Stomach (tissue), 9 donors: ENCODE measurements around the gene IER5. TPM values are rescaled to one million over a fixed set of nuclear protein-coding genes. Genes with fewer than 3 reads are reported as not detected.

Source experiments
- DNase-seq, 2 donors: peaks; one replicate each; pipeline versions ENCODE4 v3.0.0 to v3.0.0-alpha.2; 2013 to 2019
- H3K27ac ChIP-seq, 5 donors: fragments of 200-600 bp in 4 of 5; sonication (generic) in 4 of 5; one replicate each; pipeline ENCODE4 v1.5.1; 2013 to 2019; ENCODE audit warnings: mild to moderate bottlenecking in 1 of 5, moderate library complexity in 1 of 5
- H3K27me3 ChIP-seq, 3 donors: fragments of 200-600 bp; sonication (generic); one replicate each; pipeline ENCODE4 v1.5.1; 2017 to 2019; ENCODE audit warnings: mixed run types in 1 of 3
- H3K36me3 ChIP-seq, 4 donors: fragments of 200-600 bp; sonication (generic); 1 replicate in 3 of 4; 2 replicates in 1 of 4; pipeline ENCODE4 v1.5.1; 2016 to 2019
- H3K4me1 ChIP-seq, 4 donors: fragments of 200-600 bp; sonication (generic); one replicate each; pipeline ENCODE4 v1.5.1; 2016 to 2019
- H3K4me3 ChIP-seq, 4 donors: fragments of 200-600 bp; sonication (generic) in 3 of 4; one replicate each; pipeline ENCODE4 v1.5.1; 2016 to 2019; ENCODE audit warnings: mild to moderate bottlenecking in 1 of 4
- H3K9me3 ChIP-seq, 4 donors: fragments of 200-600 bp; sonication (generic); one replicate each; pipeline ENCODE4 v1.5.1; 2016 to 2019
- EP300 ChIP-seq: sonication (generic); formaldehyde crosslinking; IDR thresholded peaks from one replicate; pipeline ENCODE4 v1.6.1; 2017; ENCODE audit warnings: antibody characterized with exemption
- POLR2A ChIP-seq, 4 donors: fragments of 450-650 bp; IDR thresholded peaks; one replicate each; pipeline ENCODE4 v1.6.1; 2016; ENCODE audit warnings: antibody characterized with exemption in 4 of 4, control low read depth in 2 of 4, mild to moderate bottlenecking in 1 of 4, moderate library complexity in 1 of 4
- POLR2AphosphoS5 ChIP-seq, 3 donors: sonication (generic); formaldehyde crosslinking; IDR thresholded peaks; one replicate each; pipeline ENCODE4 v1.6.1; 2016; ENCODE audit warnings: antibody characterized with exemption in 3 of 3
- WGBS, 5 donors: extraction: QIAGEN DNeasy Blood & Tissue Kit in 3 of 5; methylation state at CpG; one replicate each; pipeline versions ENCODE4 v1.1.5 to v1.1.7; 2013 to 2018; 5-methylcytosine and 5-hydroxymethylcytosine counted together
- intact Hi-C: fragments of 100-400 bp; cut with DNase I; formaldehyde crosslinking; loops from one replicate; pipeline ENCODE4 v1.15.1; 2023; ENCODE audit warnings: low total_unique reads
- polyA plus RNA-seq, 3 donors: library from polyadenylated mRNA; stranded (reverse); fragments of 200-250 nt; gene quantifications; one replicate each; pipeline ENCODE4 v1.2.3, GENCODE V29; 2013
- total RNA-seq, 5 donors: library from RNA; depleted of rRNA; stranded (reverse); fragments of >200 nt; gene quantifications; one replicate each; pipeline versions ENCODE4 v1.1.0 to v1.2.3, GENCODE V29; 2014 to 2016
- TF ChIP-seq, protein P1 (sequence below), 7 experiments: fragments of 450-650 bp in 4 of 7; fragments of 200-600 bp in 3 of 7; sonication (generic) in 3 of 7; IDR thresholded peaks; one replicate each; pipeline ENCODE4 v1.5.1; 2016 to 2019; ENCODE audit warnings: antibody characterized with exemption in 7 of 7, control low read depth in 2 of 7, mild to moderate bottlenecking in 1 of 7
- donor health status: healthy with polysubstance abuse.
- donor health status: Bipolar disorder and iron deficiency.
- donor health status: healthy.

IER5 gene
- total and polyA plus RNA-seq, 8 donors: 1.2 to 33.3 (median 10.2) TPM

DNA sequence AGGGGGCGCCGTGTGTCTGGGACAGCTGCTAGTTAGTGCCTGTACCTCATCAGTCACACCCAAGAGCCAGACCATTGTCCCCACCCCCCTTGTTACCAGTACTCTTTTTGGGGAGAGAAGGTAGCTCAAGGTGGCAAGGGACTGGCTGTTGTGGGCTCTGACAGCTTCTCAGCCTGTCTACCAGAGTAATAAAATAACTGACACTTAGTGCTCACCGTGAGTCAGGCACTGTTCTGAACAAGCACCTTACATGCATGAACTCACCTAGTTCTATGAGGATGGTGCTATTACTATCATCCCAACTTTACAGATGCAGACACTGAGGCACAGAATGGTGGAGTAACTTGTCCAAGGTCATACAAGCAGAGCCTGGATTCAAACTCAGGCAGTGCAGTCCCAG is 34.7 kb downstream of the IER5 start:
- H3K4me1 ChIP-seq: peaks cover 0 to 15% (median 4%) of the 10 kb centered on the region in 4 donors
- WGBS, 5 donors: 89 to 100% (median 91%) methylated on average over 3 of the region's 3 CpGs
- no peak overlapping the region for H3K27ac ChIP-seq
- intact Hi-C loops: no loop called here
- no peak overlapping the region for H3K4me3 ChIP-seq
- TF ChIP-seq EP300 (no peak), POLR2AphosphoS5 (IDR thresholded peaks at IDR 0.05) (no peak), POLR2A (IDR thresholded peaks at IDR 0.05) (no peak)
- TF ChIP-seq, protein P1, sequence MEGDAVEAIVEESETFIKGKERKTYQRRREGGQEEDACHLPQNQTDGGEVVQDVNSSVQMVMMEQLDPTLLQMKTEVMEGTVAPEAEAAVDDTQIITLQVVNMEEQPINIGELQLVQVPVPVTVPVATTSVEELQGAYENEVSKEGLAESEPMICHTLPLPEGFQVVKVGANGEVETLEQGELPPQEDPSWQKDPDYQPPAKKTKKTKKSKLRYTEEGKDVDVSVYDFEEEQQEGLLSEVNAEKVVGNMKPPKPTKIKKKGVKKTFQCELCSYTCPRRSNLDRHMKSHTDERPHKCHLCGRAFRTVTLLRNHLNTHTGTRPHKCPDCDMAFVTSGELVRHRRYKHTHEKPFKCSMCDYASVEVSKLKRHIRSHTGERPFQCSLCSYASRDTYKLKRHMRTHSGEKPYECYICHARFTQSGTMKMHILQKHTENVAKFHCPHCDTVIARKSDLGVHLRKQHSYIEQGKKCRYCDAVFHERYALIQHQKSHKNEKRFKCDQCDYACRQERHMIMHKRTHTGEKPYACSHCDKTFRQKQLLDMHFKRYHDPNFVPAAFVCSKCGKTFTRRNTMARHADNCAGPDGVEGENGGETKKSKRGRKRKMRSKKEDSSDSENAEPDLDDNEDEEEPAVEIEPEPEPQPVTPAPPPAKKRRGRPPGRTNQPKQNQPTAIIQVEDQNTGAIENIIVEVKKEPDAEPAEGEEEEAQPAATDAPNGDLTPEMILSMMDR (IDR thresholded peaks at IDR 0.05): no peak
- DNase-seq: no peak
- no peaks in the 10 kb centered on the region for H3K9me3 ChIP-seq
- no peaks in the 10 kb centered on the region for H3K27me3 ChIP-seq
- no peaks in the 10 kb centered on the region for H3K36me3 ChIP-seq

DNA sequence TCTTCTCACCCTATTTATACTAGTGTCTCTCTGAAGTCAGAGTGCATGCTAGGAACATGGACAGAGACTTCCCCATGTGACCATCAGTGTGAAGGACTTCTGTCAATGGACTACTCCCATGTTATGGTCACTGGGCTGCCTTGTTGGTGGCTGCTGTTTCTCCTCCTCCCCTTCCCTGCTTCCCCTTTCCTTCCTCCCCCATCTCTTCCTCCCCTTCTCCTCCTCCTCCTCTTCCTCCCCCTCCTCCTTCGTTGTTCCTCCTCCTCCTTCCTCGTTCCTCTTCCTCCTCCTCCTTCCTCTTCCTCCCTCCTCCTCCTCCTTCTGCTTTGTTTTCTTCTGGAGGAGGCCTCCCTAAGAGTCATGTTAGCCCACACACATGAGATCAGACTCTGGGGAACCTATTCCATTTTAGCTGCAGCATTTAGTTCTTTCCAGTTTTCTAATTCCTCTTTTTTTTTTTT is 35.8 kb downstream of the IER5 start:
- no peak for TF ChIP-seq POLR2AphosphoS5 (IDR thresholded peaks at IDR 0.05)
- H3K36me3 ChIP-seq: no peaks in the 10 kb centered on the region
- H3K9me3 ChIP-seq: no peaks in the 10 kb centered on the region
- no peaks in the 10 kb centered on the region for H3K27me3 ChIP-seq
- intact Hi-C loops: no loop called here
- H3K27ac ChIP-seq: no peak overlapping the region
- 9 to 51% (median 16%) methylated on average over 2 of the region's 2 CpGs; no CpG with 5 or more reads in 1 of the 5 donors for WGBS, 5 donors
- H3K4me1 ChIP-seq: peaks cover 6 to 26% (median 6%) of the 10 kb centered on the region in 4 donors
- no peak for DNase-seq
- no peak overlapping the region for H3K4me3 ChIP-seq

DNA sequence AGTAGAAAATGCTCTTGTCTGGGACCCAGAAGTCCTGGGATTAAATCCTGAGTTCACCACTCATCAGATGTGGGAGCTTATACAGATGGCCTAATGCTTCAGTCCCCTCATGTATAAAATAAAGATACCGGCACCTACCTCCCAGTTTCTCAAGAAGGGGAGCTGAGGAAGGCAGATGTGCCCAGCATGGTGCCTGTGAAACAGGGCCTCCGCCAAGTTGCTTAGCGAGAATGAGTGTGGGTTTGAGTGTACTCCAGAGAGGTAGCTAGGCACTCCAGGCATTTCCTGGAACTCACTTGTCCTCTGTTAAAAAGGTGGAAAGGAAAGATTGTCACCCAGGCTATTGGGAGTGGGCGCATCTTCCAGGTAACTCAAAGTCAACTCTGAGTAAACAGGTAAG is 37.8 kb downstream of the IER5 start:
- no peak for DNase-seq

DNA sequence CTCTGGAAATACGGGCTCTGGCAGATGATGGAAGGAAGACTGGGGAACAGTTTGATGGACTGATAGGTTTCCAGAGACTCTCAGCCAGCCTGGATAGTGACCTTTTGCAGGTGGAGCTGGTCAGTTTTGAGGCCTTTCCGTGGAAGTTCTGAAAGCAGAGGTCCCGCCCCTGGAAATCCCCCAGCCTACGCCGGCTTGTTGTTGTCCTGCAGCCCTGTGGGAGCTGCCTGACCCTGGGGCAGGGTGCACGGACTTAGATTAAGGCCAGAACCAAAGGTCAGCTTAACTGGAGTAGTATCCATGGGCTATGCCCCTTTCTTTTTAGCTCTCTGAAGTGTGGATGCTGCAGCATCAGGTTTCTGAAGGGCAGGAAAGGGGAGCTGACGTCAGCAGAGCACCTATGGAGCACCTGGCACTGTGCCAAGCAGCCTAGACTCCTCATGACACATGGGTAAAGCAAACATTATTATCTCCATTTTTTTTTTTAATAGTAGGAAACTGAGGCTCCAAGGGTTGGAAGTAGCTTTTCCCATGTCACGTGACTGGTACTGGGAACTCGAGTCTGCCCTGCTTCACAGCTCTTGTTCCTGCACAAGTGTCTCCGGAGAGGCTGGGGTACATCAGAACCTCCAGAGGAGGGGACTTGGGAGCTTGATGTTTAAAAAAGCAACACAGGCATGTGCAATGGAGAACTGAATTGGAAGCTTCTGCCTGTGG is 38.5 kb downstream of the IER5 start:
- H3K4me1 ChIP-seq: peaks cover 6 to 40% (median 9%) of the 10 kb centered on the region in 4 donors
- no peak overlapping the region for H3K4me3 ChIP-seq
- 47 to 62% (median 51%) methylated on average over 6 to 10 of the region's 10 CpGs for WGBS, 5 donors
- intact Hi-C loops: no loop called here
- H3K27me3 ChIP-seq: no peaks in the 10 kb centered on the region
- TF ChIP-seq POLR2A (IDR thresholded peaks at IDR 0.05) (no peak), EP300 (no peak), POLR2AphosphoS5 (IDR thresholded peaks at IDR 0.05) (no peak)
- TF ChIP-seq, protein P1 (IDR thresholded peaks at IDR 0.05): no peak
- peak; percentile 73 to 86 for DNase-seq
- H3K9me3 ChIP-seq: no peaks in the 10 kb centered on the region
- H3K27ac ChIP-seq: no peak overlapping the region
- no peaks in the 10 kb centered on the region for H3K36me3 ChIP-seq

More for the DNA sequence above, 37.8 kb downstream of the IER5 start:
- H3K27me3 ChIP-seq: no peaks in the 10 kb centered on the region
- H3K4me1 ChIP-seq: peaks cover 6 to 40% (median 9%) of the 10 kb centered on the region in 4 donors
- H3K36me3 ChIP-seq: no peaks in the 10 kb centered on the region
- H3K4me3 ChIP-seq: no peak overlapping the region
- WGBS, 5 donors: 73 to 98% (median 85%) methylated on average over 4 of the region's 4 CpGs
- no peaks in the 10 kb centered on the region for H3K9me3 ChIP-seq
- intact Hi-C loops: no loop called here
- TF ChIP-seq, protein P1 (IDR thresholded peaks at IDR 0.05): no peak
- TF ChIP-seq POLR2A (IDR thresholded peaks at IDR 0.05) (no peak), POLR2AphosphoS5 (IDR thresholded peaks at IDR 0.05) (no peak), EP300 (no peak)
- no peak overlapping the region for H3K27ac ChIP-seq

DNA sequence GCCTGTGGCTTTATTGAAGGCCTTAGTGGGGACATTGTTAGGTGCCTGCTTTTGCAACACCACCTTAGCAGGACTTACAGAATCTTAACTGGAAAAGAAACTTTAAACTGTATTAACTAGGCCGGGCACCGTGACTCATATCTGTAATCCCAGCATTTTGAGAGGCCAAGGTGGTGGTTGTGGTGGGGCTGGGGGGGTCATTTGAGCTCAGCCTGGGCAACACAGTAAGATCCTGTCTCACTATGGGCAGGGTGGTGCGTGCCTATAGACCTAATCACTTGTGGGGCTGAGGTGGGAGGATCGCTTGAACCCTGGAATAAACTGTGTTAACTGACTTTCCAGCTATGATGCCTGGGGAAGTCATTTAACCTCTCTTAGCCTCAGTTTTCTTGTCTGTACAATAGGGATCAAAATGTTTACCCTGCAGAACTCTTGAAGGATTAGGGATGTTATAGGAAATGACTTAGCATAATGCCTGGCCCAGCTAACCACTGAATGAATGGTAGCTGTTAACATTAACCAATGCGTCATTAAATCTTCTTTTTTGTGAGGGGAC is 39.5 kb downstream of the IER5 start:
- TF ChIP-seq, protein P1 (IDR thresholded peaks at IDR 0.05): no peak
- TF ChIP-seq POLR2AphosphoS5 (IDR thresholded peaks at IDR 0.05): no peak
- TF ChIP-seq POLR2A (IDR thresholded peaks at IDR 0.05): no peak
- no peak for TF ChIP-seq EP300
- H3K27ac ChIP-seq: peak overlapping the region in 4 of 5 donors; percentile 17 to 58 (median 40)
- no peak overlapping the region for H3K4me3 ChIP-seq

More for the DNA sequence above, 39.5 kb downstream of the IER5 start:
- Histone ChIP-seq H3K4me1 (peaks cover 6 to 40% (median 9%) of the 10 kb centered on the region in 4 donors), H3K36me3 (no peaks in the 10 kb centered on the region), H3K27me3 (no peaks in the 10 kb centered on the region), H3K9me3 (no peaks in the 10 kb centered on the region)
- no peak for DNase-seq
- 78 to 88% (median 84%) methylated on average over 5 of the region's 5 CpGs for WGBS, 5 donors
- intact Hi-C loops: no loop called here
